Stimulated activated effector memory CD8-positive, alpha-beta T cell treated with anti-CD3 and anti-CD28 coated beads, Interleukin-12 subunit alpha, Interleukin-12 subunit beta, amount 100 ng/mL, for 72 hours (primary cell): Measurements from ENCODE around the gene ATP5F1D.
A peak's percentile ranks its signal among the peaks of the same experiment; 100 is the strongest.

Experiments used
- ATAC-seq: fragments of 150-1000 bp; cut with Tn5 transposase; 2 replicates; pipeline ENCODE4 v1.10.0; 2021
- DNase-seq, 2 donors: peaks; one replicate each; pipeline ENCODE4 v3.0.0; 2021 to 2022; ENCODE audit warnings: low spot score in 2 of 2
- H3K27ac Mint-ChIP-seq: one replicate; pipeline ENCODE4 v1.8.0; 2022; ENCODE audit warnings: mild to moderate bottlenecking, mixed read lengths
- H3K36me3 Mint-ChIP-seq: one replicate; pipeline ENCODE4 v1.8.0; 2022; ENCODE audit warnings: mild to moderate bottlenecking, mixed read lengths
- H3K4me1 Mint-ChIP-seq: one replicate; pipeline ENCODE4 v1.8.0; 2022; ENCODE audit warnings: mixed read lengths
- H3K4me3 Mint-ChIP-seq: one replicate; pipeline ENCODE4 v1.8.0; 2022; ENCODE audit warnings: mild to moderate bottlenecking, mixed read lengths
- H3K9me3 Mint-ChIP-seq: one replicate; pipeline ENCODE4 v1.8.0; 2022; ENCODE audit warnings: mixed read lengths

The ATP5F1D gene

GRCh38 chr19:1281569-1282287 lies 40.2 kb downstream of the ATP5F1D start:
- peak overlapping the region; percentile 63 for H3K27ac Mint-ChIP-seq
- peaks cover 37% of the 10 kb centered on the region for H3K36me3 Mint-ChIP-seq
- no peak overlapping the region for H3K4me3 Mint-ChIP-seq
- no peaks in the 10 kb centered on the region for H3K9me3 Mint-ChIP-seq
- DNase-seq, result no peak
- peaks cover 20% of the 10 kb centered on the region for H3K4me1 Mint-ChIP-seq
- ATAC-seq, result no peak

DNA sequence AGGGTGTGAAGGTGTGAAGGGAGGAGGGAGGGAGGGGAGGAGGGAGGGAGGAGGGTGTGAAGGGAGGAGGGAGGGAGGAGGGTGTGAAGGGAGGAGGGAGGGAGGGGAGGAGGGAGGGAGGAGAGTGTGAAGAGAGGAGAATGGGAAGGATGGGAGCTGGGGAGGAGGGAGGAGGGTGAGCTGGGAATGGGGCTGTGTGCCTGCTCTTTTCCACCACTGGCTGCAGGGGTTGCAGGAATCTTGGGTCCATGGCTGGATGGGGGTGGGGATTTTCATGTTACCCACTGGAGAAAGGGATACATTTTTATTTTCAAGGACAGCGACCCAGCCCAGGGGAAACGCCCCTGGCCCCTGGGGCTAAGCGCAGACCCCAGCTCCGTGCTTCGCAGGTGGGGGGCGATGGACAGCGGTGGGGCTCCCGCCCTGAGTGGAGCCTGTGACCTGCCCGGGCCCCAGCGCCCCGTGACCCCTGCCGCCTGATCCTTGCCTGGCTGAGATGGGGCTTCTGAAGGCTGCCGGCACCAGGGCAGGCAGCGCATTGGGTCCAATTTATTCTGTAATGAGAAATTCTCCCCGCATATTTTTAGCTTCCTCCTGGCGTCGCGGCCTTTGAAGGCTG lies 41.1 kb downstream of the ATP5F1D start:
- no peaks in the 10 kb centered on the region for H3K9me3 Mint-ChIP-seq

GRCh38 chr19:1283207-1283916 lies 41.8 kb downstream of the ATP5F1D start:
- peaks cover 21% of the 10 kb centered on the region for H3K36me3 Mint-ChIP-seq
- no peak overlapping the region for H3K27ac Mint-ChIP-seq
- ATAC-seq (no peak), DNase-seq (peak in 1 of 2 donors; percentile 57)
- peaks cover 18% of the 10 kb centered on the region for H3K4me1 Mint-ChIP-seq
- H3K9me3 Mint-ChIP-seq, result no peaks in the 10 kb centered on the region
- no peak overlapping the region for H3K4me3 Mint-ChIP-seq

More for the DNA sequence above, 41.1 kb downstream of the ATP5F1D start:
- Mint-ChIP-seq H3K4me3 (no peak overlapping the region), H3K4me1 (peaks cover 18% of the 10 kb centered on the region), H3K27ac (no peak overlapping the region), H3K36me3 (peaks cover 28% of the 10 kb centered on the region)
- no peak for ATAC-seq
- no peak for DNase-seq

DNA sequence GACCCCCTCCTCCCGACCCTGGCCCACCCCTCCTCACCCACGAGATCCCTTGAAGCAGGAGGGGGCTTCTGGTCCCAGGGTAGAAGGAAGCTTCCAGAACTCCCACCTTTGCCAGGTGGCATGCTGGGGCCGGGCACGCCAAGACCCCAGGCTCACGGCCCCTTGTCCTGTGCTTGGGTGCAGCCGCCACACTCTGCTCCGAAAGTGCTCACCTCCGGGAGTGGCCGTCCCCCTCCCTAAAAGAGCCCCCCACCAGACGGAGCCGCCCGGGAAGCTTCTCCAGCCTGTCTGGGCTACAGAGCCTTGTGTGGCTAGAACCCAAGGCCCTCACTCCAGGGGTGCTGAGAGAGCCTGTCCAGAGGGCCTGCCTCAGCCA lies 42.4 kb downstream of the ATP5F1D start:
- H3K9me3 Mint-ChIP-seq, result no peaks in the 10 kb centered on the region
- H3K4me1 Mint-ChIP-seq, result peaks cover 18% of the 10 kb centered on the region
- peak overlapping the region; percentile 46 for H3K4me3 Mint-ChIP-seq
- no peak for DNase-seq
- H3K27ac Mint-ChIP-seq, result no peak overlapping the region
- no peak for ATAC-seq
- peaks cover 16% of the 10 kb centered on the region for H3K36me3 Mint-ChIP-seq

DNA sequence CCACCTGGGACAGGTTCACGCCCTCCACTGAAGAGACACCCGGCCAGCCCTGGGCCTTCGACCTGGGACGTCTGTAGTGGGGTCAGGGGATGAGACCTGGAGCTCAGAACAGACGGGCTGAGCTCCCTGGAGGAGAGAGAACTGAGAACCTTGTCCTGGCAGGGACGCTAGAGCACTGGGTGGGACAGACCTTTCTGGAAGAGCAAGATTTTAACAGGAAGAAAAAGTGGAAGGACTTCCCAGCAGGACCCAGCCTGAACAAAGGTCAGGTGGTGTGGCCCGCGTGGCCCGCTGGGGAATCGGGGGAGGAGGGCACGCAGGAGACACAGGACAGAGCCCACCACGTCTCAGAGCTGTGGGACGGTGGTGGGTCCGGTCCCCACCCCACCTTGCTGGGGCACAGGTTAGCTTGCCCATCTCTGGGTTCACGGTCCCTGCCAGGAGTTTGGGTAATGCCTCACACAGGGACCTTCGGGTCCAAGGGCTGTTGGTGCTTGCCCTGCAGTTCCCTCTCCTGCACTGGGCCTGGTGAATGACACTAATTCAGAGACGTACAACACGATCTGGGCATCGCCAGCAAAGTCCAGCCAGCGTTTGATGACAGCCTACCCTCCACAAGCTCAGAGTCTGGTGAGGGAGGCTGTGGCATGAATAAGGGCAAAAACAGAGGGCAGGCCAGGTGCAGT lies 42.9 kb downstream of the ATP5F1D start:
- H3K36me3 Mint-ChIP-seq, result peaks cover 10% of the 10 kb centered on the region
- H3K4me3 Mint-ChIP-seq, result peak overlapping the region; percentile 46
- H3K27ac Mint-ChIP-seq, result no peak overlapping the region
- no peaks in the 10 kb centered on the region for H3K9me3 Mint-ChIP-seq
- DNase-seq (no peak), ATAC-seq (no peak)
- H3K4me1 Mint-ChIP-seq, result peaks cover 16% of the 10 kb centered on the region

DNA sequence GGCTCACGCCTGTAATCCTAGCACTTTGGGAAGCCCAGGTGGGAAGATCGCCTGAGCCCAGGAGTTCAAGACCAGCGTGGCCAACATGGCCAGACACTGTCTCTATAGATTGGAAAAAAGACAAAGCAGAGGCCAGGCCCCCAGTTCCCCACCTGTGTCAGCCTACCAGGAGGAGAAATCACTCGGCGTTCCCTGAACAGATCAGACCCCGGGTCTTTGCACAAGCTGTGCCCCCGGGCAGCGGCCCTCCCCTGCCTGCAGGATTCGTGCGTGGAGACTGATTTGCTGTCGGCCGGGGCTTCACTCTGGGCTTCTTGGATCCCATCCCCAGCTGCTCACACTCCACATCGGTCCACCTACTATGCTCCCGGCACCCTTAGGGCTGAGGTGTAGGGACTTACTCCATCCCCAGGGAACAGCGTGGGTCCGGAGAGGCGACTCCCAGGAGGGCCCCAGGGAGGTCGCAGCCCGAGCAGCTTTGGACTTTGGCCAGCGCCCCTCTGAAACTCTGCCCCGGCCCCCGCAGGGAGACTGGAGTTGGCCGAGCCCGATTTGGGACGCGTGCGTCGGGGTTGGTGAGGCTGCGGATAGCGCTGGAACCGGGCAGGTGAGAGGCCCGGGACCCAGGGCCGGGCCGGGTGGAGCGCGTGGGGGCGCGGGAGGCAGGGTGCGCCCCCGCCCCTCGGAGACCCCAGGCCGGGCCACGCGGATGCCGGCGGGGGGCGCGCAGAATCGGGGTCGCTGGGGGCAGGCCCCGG lies 43.6 kb downstream of the ATP5F1D start:
- peak overlapping the region; percentile 46 for H3K4me3 Mint-ChIP-seq
- H3K9me3 Mint-ChIP-seq, result no peaks in the 10 kb centered on the region
- no peak for ATAC-seq
- H3K36me3 Mint-ChIP-seq, result peaks cover 6% of the 10 kb centered on the region
- no peak overlapping the region for H3K27ac Mint-ChIP-seq
- peaks cover 9% of the 10 kb centered on the region for H3K4me1 Mint-ChIP-seq
- peak in 1 of 2 donors; percentile 57 for DNase-seq

DNA sequence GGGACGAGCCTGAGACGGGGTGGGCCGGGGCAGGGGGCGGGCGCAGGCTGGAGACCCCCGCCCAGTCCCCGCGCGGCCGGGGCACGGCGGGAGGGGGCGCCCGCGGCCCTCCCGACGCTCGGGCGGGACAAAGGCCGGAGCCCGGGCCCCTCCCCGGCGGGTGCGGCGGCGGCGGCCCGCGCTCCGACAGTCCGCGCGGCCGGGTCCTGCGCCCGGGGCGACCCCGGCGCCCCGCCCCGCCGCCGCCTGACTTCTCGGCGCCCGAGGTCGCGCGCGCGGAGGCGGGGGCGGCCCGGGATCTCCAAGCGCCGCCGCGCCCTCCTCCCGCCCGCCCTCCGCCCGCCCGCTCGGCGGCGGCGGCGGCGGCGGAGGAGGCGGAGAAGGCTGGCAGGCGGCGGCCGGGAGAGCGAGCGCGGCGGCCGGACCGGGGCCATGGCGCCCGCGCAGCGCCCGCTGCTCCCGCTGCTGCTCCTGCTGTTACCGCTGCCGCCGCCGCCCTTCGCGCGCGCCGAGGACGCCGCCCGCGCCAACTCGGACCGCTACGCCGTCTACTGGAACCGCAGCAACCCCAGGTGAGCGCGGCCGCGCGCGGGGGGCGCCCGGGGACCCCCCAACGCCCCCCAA lies 44.3 kb downstream of the ATP5F1D start, which contains the start of gene EFNA2:
Gene EFNA2 (plus strand): TSS at position 137 of the 624 bp plus-strand sequence. CDS start 296 bp downstream, at position 433.
- ATAC-seq (no peak), DNase-seq (no peak)
- Mint-ChIP-seq H3K27ac (no peak within 1 kb of the TSS), H3K36me3 (peaks cover 6% of the 10 kb centered on the region), H3K4me1 (peaks cover 6% of the 10 kb centered on the region), H3K4me3 (peak within 1 kb of the TSS; percentile 65), H3K9me3 (no peaks in the 10 kb centered on the region)

DNA sequence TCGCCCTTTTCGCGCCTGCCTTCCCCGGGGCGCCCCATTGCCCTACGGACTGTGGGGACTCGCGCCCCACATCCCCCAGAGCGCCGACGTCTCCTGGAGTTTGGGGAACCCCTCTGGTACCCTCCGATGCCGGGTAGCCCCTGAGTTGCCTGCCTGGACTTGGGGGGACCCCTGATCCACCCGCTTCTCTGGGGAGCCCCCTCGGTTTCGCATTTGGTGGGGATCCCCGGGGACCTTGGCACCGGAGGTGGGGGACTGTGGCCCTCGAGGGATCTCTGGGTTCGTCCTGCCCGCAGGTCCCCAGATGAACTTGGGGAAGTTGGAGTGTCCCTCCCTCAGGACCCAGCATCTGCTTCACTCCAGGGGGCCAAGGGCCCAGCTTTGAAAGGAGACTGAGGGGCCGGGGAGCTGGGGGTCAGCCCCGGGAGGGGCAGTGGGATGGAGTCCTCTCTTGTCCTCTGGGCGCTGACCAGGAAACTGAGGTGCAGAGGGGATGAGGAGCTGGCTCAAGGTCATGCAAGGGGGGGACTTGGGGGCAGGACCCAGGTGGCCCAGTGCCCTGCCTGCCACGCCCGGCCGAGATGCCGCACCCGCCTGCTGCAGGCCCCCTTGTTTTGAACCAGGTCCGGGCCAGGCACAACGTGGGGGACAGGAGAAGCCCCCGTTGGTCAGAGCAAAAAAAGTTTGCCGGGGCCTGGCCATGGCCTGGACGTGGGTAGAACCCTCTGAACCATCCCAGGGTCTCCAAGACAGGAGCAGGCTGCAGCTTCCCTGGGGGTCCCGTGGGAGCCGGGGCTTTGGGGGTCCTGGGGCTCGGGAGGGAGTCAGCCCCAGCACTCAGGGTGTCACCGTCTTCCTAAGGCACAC lies 45.2 kb downstream of the ATP5F1D start:
- ATAC-seq (no peak), DNase-seq (no peak)
- Mint-ChIP-seq H3K4me1 (peaks cover 6% of the 10 kb centered on the region), H3K27ac (no peak overlapping the region), H3K4me3 (peak overlapping the region; percentile 65), H3K9me3 (no peaks in the 10 kb centered on the region), H3K36me3 (peaks cover 3% of the 10 kb centered on the region)

DNA sequence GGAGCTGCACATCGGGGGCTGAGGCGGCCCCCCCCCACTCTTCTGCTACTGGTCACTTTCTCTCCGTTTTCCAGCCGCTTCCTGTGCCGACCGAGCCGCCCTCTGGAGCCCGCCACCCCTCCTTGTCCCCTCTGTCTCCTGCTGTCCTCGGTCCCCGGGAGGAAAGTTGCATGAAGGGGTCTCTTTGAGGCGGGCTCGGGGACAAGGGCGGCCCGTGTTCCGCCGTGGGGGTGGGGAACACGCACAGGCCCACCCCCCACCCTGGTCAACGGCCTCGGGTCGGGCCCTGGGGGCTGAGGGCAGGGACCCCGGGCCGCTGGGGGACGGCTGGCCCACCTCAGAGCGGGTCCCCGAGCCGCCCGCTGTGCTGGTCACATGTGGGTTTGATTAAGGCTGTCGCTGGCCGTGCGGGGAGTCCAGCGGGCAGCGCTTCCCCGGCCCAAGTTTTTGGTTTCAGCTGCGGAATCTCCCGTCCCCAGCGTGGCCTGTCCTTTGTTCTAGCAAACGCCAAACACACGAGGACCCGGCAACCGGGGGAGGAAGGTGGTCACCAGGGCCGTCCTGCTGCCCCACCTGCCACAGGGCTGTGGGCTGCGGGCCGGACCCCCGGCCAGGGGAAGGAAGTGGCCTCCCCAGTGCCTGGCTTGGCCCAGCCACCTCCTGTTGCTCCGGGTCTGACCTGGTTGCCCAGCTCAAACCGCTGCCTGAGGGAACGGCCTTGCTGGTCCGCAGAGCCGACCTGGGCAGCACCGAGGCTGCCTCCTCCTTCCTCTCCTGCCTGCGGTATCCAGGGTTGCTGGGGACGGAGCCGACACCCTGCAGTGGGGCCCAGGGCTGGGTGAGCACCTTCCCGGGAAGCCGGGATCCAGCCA lies 46.0 kb downstream of the ATP5F1D start:
- ATAC-seq, result no peak
- Mint-ChIP-seq H3K36me3 (no peaks in the 10 kb centered on the region), H3K4me1 (peaks cover 6% of the 10 kb centered on the region), H3K27ac (no peak overlapping the region), H3K4me3 (no peak overlapping the region), H3K9me3 (no peaks in the 10 kb centered on the region)
- DNase-seq, result no peak

- H3K27ac Mint-ChIP-seq, result no peak overlapping the region
- no peak overlapping the region for H3K4me3 Mint-ChIP-seq
- peaks cover 6% of the 10 kb centered on the region for H3K4me1 Mint-ChIP-seq
These were observed 46.7 kb downstream of the ATP5F1D start for GRCh38 chr19:1288226-1288612.

DNA sequence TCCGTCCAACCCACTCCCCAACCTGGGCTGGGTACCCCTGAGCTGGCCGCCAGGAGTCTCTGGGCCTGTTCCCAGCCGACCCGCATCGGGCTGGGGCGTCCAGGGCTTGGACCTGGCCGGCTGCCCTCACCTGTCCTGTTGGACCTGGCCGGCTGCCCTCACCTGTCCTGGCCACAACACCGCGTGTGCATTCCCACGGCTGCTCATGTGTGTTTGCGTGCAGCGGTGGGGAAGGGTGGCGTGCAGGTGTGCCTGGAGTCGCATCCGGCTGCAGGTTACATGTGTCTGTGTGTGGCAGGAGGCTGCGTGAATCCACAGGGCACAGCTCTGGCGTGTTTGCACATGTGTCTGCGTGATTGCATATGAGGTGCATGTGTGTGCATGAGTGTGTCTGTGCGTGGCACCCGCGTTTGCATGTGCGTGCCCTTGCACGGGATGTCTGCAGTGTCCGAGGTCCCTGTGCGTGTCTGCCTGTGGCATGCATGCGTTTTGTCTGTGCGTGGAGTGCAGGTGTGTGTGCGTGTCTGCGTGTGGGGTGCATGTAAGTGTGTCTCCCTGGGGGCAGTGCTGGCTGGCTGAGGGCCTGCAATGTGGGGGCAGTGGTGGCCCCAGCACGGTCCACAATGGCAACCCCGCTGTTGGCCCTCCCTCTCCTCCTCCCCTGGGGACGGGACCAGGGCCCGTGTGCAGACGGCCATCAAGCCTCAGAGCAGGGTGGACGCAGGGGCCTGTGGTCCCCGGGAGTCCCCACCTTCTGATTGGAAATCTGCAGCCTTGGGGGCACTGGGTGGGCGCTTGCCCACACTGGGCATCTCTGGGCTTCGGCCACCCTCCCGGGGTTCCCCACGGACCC lies 47.5 kb downstream of the ATP5F1D start:
- Mint-ChIP-seq H3K4me1 (peaks cover 6% of the 10 kb centered on the region), H3K27ac (no peak overlapping the region), H3K9me3 (no peaks in the 10 kb centered on the region), H3K36me3 (no peaks in the 10 kb centered on the region), H3K4me3 (no peak overlapping the region)
- peak; percentile 5 for ATAC-seq
- DNase-seq, result no peak

More at GRCh38 chr19:1288226-1288612, 46.7 kb downstream of the ATP5F1D start:
- no peak for DNase-seq
- no peak for ATAC-seq
- Mint-ChIP-seq H3K9me3 (no peaks in the 10 kb centered on the region), H3K36me3 (no peaks in the 10 kb centered on the region)

- Mint-ChIP-seq H3K9me3 (no peaks in the 10 kb centered on the region), H3K27ac (no peak overlapping the region), H3K4me1 (peaks cover 6% of the 10 kb centered on the region), H3K36me3 (no peaks in the 10 kb centered on the region), H3K4me3 (no peak overlapping the region)
- ATAC-seq (no peak), DNase-seq (no peak)
These were observed 48.1 kb downstream of the ATP5F1D start for GRCh38 chr19:1289686-1290025.
